NCI-H1436 (cell line): ENCODE results near the gene HIF3A.

ENCODE experiments used
- DNase-seq: peaks from one replicate; lab custom pipeline; 2025; lab: John Stamatoyannopoulos, UW

Gene HIF3A

DNA sequence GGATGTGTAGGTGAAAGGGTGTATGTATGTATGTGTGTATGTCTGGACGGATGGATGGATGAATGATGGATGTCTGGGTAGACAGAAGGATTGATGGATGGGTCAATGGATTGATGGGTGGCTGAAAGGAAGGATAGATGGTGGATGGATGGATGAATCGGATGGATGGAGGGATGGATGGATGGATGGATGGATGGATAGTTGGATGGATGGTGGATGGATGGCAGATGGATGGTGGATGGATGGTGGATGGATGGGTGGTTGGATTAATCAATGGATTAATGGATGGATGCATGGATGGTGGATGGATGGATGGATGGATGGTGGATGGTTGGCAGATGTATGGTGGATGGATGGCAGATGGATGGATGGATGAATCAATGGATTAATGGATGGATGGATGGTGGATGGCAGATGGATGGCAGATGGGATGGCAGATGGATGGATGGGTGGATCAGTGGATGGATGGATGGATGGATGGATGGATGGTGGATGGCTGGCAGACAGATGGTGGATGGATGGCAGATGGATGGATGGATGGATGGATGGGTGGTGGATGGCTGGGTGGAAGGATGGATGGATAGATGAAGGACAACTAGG is 33.6 kb downstream of the HIF3A start:
- no peak for DNase-seq

DNA sequence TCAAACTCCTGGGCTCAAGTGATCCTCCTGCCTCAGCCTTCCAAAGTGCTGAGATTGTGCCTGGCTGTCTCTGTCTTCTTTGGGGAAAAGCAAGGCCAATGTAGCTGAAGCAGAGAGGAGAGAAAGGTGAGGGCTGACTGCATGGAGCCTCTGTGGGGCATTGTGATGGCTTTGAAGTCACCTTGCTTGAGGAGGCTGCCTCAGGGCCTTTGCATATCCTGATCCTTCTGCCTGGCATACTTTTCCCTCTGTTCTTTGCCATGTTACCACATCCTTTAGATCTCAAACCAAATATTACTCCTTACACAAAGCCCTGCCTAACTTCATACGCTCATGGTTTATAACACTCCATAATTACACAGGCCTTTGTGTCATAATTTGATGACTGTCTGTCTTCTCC is 40.6 kb downstream of the HIF3A start:
- DNase-seq, result no peak

- DNase-seq, result no peak
Observed at GRCh38 chr19:46339446-46339845, 42.6 kb downstream of the HIF3A start.

DNA sequence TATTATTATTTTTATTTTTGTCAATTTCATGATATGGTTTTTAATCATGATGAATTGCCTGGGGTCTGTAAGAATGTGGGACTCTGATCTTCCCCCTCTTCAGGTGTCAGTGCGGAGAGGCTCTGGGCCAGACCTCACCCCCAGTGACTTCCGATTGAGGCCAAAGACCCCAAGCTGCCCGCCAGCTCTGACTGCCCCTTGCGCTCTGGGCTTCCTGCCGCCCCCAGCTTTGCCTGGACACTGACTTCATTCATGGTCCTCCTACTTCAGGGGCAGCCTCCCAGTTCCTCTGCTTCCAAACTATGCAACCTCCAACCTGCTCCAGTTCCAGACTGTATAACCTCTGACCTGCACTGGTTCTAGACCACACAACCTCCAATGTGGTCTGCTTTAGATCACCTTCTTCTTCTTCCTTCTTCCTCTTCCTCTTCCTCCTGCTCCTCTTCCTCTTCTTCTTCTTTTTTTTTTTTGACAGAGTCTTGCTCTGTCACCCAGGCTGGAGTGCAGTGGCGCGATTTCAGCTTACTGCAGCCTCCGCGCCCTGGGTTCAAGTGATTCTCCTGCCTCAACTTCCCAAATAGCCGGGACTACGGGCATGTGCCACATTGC is 43.3 kb downstream of the HIF3A start:
- DNase-seq, result no peak

DNA sequence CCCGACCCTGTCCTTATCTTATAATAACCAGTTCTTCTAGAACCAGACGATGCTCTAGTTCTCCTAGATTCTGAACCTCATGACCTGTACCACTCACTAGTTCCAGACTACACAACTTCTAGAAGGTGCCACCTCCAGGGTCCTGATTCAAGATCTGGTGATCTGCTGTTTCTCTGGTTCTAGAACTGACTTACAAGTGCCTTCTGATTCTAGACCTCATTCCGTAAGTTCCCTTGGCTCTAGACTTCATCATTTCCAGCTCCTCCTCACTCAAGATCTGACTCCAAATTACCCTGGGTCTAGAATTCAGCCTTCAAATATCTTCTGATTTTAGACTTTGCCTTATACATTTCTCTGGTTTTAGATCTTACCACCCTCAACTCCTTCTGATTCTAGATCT is 45.1 kb downstream of the HIF3A start:
- no peak for DNase-seq

- no peak for DNase-seq
Observed at GRCh38 chr19:46344363-46344762, 47.5 kb downstream of the HIF3A start.

DNA sequence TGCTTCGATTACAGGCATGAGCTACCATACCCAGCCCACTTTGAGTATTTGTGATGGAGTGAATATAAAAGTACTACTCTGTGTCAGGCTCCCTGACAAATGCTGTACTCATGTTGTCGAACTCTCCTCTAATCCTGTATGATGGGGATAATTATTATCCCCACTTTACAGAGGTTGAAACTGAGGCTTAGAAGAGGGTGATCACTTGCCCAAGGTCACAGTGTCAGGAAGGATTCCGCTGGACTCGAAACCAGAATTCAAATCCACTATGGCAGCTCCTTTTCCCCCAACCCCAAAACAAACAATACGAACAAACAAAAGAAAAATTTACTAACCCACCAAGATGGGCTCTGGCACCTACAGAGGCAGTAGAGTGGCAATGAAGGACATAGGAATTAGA is 48.3 kb downstream of the HIF3A start:
- no peak for DNase-seq

- DNase-seq, result peak; percentile 92
Observed at GRCh38 chr19:46346821-46347571, 50.2 kb downstream of the HIF3A start, which contains the start of gene PPP5C. TSS of gene PPP5C (plus strand) at chr19:46347087. CDS start at chr19:46347097, 10 bp downstream.

GRCh38 chr19:46347572-46347883 is 50.7 kb downstream of the HIF3A start:
- no peak for DNase-seq

DNA sequence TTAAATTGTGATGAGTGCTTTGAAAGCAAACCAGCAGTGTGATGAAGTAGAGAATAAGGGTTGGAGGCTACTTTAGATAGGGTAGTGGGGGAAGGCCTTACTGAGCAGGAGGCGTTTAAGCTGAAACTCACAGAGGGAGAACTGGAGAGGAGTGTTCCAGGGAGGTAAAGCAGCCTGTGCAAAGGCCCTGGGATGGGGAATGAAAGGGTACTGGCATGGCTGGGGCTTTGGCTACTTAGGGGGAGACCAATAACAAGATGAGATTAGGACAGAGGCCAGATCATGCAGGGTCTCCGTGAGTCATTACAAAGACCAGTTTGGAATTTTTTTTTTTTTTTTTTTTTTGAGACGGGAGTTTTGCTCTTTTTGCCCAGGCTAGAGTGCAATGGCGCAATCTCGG is 51.1 kb downstream of the HIF3A start:
- DNase-seq, result no peak

- no peak for DNase-seq
Observed at GRCh38 chr19:46349311-46349993, 52.6 kb downstream of the HIF3A start.

DNA sequence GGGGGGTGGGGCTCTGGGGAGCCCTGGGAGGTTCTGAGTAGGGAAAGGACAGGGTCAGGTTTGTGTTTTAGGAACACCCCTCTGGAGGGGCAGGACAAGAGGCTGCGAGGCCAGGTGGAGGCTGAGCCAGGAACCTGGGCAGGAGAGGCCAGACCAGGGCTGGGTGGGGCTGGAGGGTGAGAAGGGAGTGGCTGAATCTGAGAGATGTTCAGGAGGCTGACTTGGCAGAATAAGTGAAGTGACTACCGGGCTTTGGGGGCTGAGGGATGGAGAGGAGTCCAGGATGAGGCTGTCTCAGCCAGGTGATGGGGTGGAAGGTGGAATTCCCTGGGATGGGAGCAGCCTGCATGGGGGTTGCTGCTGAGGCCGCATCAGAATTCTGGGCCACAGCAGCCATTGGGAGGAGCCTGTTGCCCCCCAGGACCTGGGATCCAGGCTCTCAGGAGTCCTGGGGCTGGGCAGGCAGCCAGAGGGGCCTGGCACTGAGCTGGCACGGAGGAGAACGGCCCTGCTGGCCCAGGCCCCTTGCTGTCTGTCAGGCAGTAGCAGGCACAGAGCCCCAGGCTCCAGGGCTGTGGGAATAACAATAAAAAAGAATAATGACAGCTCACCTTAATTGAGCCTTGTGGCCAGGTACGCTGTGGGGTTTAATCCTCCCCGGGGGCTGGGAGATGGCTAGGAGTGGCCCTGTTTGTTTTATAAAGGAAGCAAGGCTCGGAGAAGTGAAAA is 53.4 kb downstream of the HIF3A start:
- no peak for DNase-seq

- DNase-seq, result no peak
Observed at GRCh38 chr19:46350758-46351159, 53.9 kb downstream of the HIF3A start.

GRCh38 chr19:46351241-46352041 is 54.6 kb downstream of the HIF3A start:
- DNase-seq, result no peak

- DNase-seq, result no peak
Observed at GRCh38 chr19:46353730-46354528, 57.1 kb downstream of the HIF3A start.

GRCh38 chr19:46355234-46356148 is 58.6 kb downstream of the HIF3A start:
- DNase-seq, result no peak

DNA sequence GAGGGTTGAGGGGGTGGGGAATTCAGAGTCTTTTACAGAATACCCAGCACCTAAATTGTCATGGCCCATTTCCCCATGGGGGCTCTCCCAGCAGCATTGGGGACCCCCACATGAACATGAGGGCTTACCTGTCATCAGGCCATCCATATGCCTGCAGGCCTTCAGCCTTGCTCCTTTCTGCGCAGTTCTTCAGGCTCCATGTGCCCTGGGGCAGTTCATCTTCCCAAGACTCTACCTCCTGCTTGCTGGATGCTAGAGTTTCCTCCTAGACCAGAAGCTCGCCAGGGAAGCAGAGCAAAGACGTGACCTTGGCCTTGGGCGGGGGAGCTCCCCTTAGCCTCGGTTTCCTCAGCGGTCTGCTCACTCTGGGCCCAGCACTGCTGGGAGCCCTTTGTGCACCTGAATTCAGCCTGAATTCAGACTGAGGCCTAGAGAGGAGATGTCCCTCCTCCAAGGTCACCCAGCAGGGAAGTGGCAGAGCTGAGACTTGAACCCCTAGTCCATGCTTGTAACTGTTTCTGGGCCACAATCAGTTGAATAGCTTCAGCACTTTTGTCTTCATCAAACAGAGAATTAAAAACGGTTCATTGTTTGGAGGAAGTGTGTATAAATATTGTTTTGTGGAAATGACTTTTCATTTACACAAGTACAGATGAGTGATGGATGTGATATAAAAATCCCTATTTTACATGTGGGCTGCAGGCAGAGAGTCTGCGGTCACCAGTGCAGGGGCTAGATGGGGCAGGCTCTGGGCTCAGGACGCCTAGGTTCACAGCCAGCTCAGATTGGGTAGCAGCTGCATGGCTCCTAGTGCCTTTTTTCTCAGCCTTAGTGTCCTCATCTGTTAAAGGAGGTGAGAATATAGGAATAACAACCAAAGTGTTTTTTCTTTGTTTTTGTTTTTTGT is 59.6 kb downstream of the HIF3A start:
- no peak for DNase-seq

DNA sequence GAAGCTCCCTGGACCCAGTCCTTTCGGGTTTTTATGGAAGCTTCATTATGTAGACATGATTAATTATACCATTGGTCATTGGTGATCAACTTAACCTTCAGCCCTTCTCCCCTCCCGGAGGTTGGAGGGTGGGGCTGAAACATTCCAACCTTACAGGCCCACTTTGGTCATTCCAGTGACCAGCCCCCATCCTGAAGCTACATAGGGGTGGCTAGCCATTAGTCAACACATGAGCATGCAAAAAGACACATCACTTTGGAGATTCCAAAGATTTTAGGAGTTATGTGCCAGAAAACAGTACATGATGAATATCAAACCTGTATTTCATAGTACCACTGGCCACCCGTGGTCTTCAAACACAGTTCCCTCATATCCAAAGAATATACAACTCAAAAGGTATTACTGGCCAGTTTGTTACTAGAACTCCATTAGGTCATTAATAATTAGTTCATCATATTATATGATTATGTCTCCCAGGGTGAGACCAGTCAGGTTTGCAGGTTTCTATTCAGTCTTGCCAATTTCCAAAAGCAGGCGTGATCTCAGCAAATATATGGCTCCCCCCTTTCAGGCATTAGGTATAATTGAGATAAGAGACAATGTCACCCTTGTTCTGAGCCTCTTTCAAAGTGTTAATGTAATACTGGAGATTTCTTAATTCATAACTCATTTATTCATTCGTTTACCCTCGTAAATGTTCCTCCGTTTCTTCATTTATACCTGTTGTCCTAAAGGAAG is 61.2 kb downstream of the HIF3A start:
- no peak for DNase-seq
